OCI-LY1 (cell line): Measurements from ENCODE around the gene GBP2.

Experiments
- H2AFZ ChIP-seq: fragments of 200-600 bp; sonication (generic), shearing (Covaris generic); 2 replicates; pipeline ENCODE4 v1.6.0; 2014; ENCODE audit warnings: antibody characterized with exemption, mild to moderate bottlenecking, low read length
- H3F3A ChIP-seq: fragments of 200-600 bp; sonication (generic), shearing (Covaris generic); 2 replicates; pipeline ENCODE4 v1.6.0; 2014; ENCODE audit warnings: mild to moderate bottlenecking, antibody characterized with exemption, low read length, moderate library complexity; ENCODE audit not compliant: insufficient read depth
- H3K27ac ChIP-seq: fragments of 200-600 bp; sonication (generic); 2 replicates; pipeline ENCODE4 v1.5.1; 2014; ENCODE audit warnings: low read length, mixed run types, mild to moderate bottlenecking, low read depth; ENCODE audit not compliant: poor library complexity, severe bottlenecking
- H3K27me3 ChIP-seq: fragments of 200-600 bp; sonication (generic); 2 replicates; pipeline ENCODE4 v1.6.0; 2014; ENCODE audit warnings: antibody characterized with exemption, mild to moderate bottlenecking, low read length, moderate library complexity; ENCODE audit not compliant: insufficient read depth
- H3K36me3 ChIP-seq: fragments of 200-600 bp; sonication (generic); 2 replicates; pipeline ENCODE4 v1.6.1; 2014; ENCODE audit warnings: mild to moderate bottlenecking, antibody characterized with exemption, low read length, moderate library complexity, mixed read lengths; ENCODE audit not compliant: insufficient read depth
- H3K4me1 ChIP-seq: fragments of 200-600 bp; sonication (generic); 2 replicates; pipeline ENCODE4 v1.5.1; 2014; ENCODE audit warnings: mild to moderate bottlenecking, low read length, moderate library complexity; ENCODE audit not compliant: insufficient read depth, severe bottlenecking
- H3K4me2 ChIP-seq: fragments of 200-600 bp; sonication (generic), shearing (Covaris generic); 2 replicates; pipeline ENCODE4 v1.6.1; 2014; ENCODE audit warnings: low read length
- H3K4me3 ChIP-seq: fragments of 200-600 bp; sonication (generic); 2 replicates; pipeline ENCODE4 v1.5.1; 2014; ENCODE audit warnings: low read length, low read depth, mild to moderate bottlenecking, mixed read lengths; ENCODE audit not compliant: poor library complexity, severe bottlenecking
- H3K79me2 ChIP-seq: fragments of 200-600 bp; shearing (Covaris generic); 2 replicates; pipeline ENCODE4 v1.6.1; 2016; ENCODE audit warnings: mixed run types, low read length, mixed read lengths; ENCODE audit not compliant: insufficient read depth
- H3K9ac ChIP-seq: fragments of 200-600 bp; sonication (generic), shearing (Covaris generic); 2 replicates; pipeline ENCODE4 v1.6.1; 2014; ENCODE audit warnings: mild to moderate bottlenecking, low read length, mixed read lengths
- H3K9me2 ChIP-seq: fragments of 200-600 bp; sonication (generic), shearing (Covaris generic); 2 replicates; pipeline ENCODE4 v1.6.1; 2014; ENCODE audit warnings: low read depth, mild to moderate bottlenecking, low read length, mixed read lengths
- H3K9me3 ChIP-seq: fragments of 200-600 bp; shearing (Covaris generic); 2 replicates; pipeline ENCODE4 v1.6.1; 2014; ENCODE audit warnings: low read length, mixed read lengths
- H4K20me1 ChIP-seq: fragments of 200-600 bp; sonication (generic), shearing (Covaris generic); 2 replicates; pipeline ENCODE4 v1.6.0; 2016; ENCODE audit warnings: mild to moderate bottlenecking, low read length; ENCODE audit not compliant: insufficient read depth
- EZH2 ChIP-seq: fragments of 200-600 bp; sonication (generic), shearing (Covaris generic); IDR thresholded peaks from 2 replicates; pipeline ENCODE4 v1.8.0; 2017; ENCODE audit warnings: borderline replicate concordance, mixed run types, mild to moderate bottlenecking, antibody characterized with exemption, low read length, moderate library complexity, mixed read lengths
- TF ChIP-seq, protein P1 (sequence below): fragments of 200-600 bp; sonication (generic), shearing (Covaris generic); IDR thresholded peaks from 2 replicates; pipeline ENCODE4 v1.5.1; 2017; ENCODE audit warnings: mild to moderate bottlenecking, antibody characterized with exemption, low read length, moderate library complexity, mixed read lengths

Gene GBP2

DNA sequence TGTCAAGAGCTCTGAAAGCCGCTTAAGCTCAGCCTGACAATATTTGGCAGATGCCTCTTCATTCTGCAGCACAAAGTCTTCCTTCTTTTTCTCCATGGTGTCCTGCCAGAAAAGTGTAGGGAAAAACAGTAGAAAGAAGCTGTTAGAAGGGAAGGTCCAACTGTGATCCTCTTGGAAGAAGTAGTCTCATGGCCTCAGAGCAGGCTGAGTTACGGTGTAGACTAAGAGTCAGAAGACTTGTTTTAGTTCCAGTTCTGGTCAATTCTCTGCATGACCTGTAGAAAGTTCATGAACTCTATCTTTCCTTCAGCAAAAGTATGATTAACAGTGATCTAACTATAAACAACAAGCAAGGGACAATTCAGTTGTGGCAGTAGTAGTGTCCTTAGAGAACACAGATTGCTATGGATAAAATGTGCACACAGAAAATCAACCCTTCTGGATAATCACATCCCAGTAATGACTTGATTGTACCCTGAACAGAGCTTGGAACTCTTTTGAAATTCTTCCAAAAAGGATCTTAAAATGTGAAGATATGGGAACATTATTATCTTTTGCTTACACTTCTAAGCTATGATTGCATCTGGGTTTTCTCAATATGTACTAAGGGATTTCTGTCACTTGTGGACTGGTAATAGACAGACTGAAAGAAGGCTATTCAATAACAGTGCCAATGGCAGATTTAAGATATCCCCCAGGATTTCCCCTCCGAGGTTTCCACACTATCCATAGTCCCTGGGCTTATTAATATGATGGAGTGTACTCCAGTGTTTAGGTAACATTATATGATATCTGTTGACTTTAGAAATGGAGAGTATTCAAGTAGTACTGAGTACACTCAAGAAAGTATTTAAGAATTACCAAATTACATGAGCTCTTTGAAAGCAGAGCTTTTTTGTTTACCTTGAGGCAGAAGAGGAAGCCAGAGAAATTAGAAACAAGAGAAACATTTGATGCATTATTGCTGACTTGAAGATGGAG lies 22.1 kb upstream of the GBP2 start:
- Histone ChIP-seq H3K9ac (no peak overlapping the region), H3K36me3 (no peaks in the 10 kb centered on the region), H3K27ac (no peak overlapping the region), H3K4me2 (no peak overlapping the region), H3F3A (no peaks in the 10 kb centered on the region), H3K9me3 (no peaks in the 10 kb centered on the region), H4K20me1 (no peaks in the 10 kb centered on the region), H3K27me3 (no peaks in the 10 kb centered on the region), H3K4me3 (no peak overlapping the region), H2AFZ (no peak overlapping the region), H3K79me2 (no peaks in the 10 kb centered on the region), H3K4me1 (no peaks in the 10 kb centered on the region), H3K9me2 (no peaks in the 10 kb centered on the region)
- TF ChIP-seq, protein P1, sequence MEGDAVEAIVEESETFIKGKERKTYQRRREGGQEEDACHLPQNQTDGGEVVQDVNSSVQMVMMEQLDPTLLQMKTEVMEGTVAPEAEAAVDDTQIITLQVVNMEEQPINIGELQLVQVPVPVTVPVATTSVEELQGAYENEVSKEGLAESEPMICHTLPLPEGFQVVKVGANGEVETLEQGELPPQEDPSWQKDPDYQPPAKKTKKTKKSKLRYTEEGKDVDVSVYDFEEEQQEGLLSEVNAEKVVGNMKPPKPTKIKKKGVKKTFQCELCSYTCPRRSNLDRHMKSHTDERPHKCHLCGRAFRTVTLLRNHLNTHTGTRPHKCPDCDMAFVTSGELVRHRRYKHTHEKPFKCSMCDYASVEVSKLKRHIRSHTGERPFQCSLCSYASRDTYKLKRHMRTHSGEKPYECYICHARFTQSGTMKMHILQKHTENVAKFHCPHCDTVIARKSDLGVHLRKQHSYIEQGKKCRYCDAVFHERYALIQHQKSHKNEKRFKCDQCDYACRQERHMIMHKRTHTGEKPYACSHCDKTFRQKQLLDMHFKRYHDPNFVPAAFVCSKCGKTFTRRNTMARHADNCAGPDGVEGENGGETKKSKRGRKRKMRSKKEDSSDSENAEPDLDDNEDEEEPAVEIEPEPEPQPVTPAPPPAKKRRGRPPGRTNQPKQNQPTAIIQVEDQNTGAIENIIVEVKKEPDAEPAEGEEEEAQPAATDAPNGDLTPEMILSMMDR, result no peak
- TF ChIP-seq EZH2, result no peak

DNA sequence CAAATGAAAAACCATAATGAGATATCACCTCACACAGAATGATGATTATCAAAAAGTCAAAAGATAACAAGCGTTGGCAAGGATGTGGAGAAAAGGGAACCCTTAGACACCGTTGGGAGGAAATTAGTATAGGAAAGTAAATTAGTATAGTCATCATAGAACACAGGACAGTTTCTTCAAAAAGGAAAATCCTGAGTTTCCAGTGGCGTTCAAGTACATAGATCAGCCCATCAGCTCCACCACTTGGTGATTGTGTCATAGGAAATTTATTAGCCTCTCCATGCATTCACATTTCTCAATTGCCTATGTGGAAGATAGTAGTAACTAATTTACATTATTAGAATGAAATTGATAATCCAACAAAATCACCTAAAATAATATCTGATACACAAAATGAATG lies 20.8 kb upstream of the GBP2 start:
- H3K79me2 ChIP-seq, result no peaks in the 10 kb centered on the region
- no peaks in the 10 kb centered on the region for H3F3A ChIP-seq
- H3K4me2 ChIP-seq, result no peak overlapping the region
- H3K9me2 ChIP-seq, result no peaks in the 10 kb centered on the region
- no peaks in the 10 kb centered on the region for H3K9me3 ChIP-seq
- H3K4me1 ChIP-seq, result no peaks in the 10 kb centered on the region
- no peak overlapping the region for H3K27ac ChIP-seq
- no peaks in the 10 kb centered on the region for H4K20me1 ChIP-seq
- no peak overlapping the region for H3K4me3 ChIP-seq
- no peak overlapping the region for H3K9ac ChIP-seq
- no peak overlapping the region for H2AFZ ChIP-seq
- H3K36me3 ChIP-seq, result no peaks in the 10 kb centered on the region
- TF ChIP-seq, protein P1, result no peak
- no peak for TF ChIP-seq EZH2
- no peaks in the 10 kb centered on the region for H3K27me3 ChIP-seq

DNA sequence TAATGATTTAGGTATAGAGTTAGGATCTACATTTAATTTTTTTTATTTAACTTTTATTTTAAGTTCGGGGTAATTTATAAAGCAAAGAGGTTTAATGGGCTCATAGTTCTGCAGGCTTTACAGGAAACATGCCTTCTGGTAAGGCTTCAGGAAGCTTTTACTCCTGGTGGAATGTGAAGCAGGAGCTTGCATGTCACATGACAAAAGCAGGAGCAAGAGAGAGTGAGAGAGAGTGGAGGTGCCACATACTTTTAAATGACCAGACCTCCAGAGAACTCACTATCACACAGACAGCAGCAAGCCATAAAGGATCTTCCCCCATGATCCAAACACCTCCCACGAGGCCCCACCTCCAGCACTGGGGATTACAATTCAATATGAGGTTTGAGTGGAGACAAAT lies 17.6 kb upstream of the GBP2 start:
- TF ChIP-seq, protein P1, result no peak
- no peak for TF ChIP-seq EZH2
- no peaks in the 10 kb centered on the region for H4K20me1 ChIP-seq
- H3K79me2 ChIP-seq, result no peaks in the 10 kb centered on the region
- no peaks in the 10 kb centered on the region for H3K36me3 ChIP-seq
- H3K27ac ChIP-seq, result no peak overlapping the region
- H3F3A ChIP-seq, result no peaks in the 10 kb centered on the region
- H3K4me1 ChIP-seq, result no peaks in the 10 kb centered on the region
- H3K4me3 ChIP-seq, result no peak overlapping the region
- no peak overlapping the region for H3K4me2 ChIP-seq
- H3K27me3 ChIP-seq, result no peaks in the 10 kb centered on the region
- H3K9me2 ChIP-seq, result no peaks in the 10 kb centered on the region
- H3K9me3 ChIP-seq, result no peaks in the 10 kb centered on the region
- no peak overlapping the region for H2AFZ ChIP-seq
- H3K9ac ChIP-seq, result no peak overlapping the region
